ENCODE data around the gene TRMT61A.
A peak's percentile ranks its signal among the peaks of the same experiment; 100 is the strongest.
"Not testable (repeated sequence)": the region's sequence is repeated elsewhere in the genome, so short reads cannot be mapped to it uniquely, and the experiment has no call there.

TRMT61A gene

GRCh38 chr14:103509864-103510723 lies 18.9 kb upstream of the TRMT61A start:
- no peak for DNase-seq

- no peak for DNase-seq
Observed at GRCh38 chr14:103510724-103511693, 18.0 kb upstream of the TRMT61A start.

DNA sequence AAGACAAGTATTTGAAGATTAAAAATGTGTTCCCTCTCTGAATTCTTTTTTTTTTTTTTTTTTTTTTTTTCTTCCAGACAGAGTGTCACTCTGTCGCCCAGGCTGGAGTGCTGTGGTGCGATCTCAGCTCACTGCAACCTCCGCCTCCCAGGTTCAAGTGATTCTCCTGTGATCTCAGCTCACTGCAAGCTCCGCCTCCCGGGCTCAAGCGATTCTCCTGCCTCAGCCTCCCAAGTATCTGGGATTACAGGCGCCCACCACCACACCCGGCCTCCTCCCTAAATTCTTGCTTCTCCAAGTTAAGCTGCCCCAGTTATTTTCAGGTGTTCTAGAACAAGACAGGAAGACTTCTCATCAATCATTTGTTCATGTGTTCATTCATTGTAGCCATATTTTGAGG lies 16.8 kb upstream of the TRMT61A start:
- not testable (repeated sequence) for DNase-seq

- peak; percentile 94 for DNase-seq
Observed at GRCh38 chr14:103512701-103513611, 16.0 kb upstream of the TRMT61A start.

GRCh38 chr14:103514596-103515421 lies 14.2 kb upstream of the TRMT61A start:
- DNase-seq = no peak

DNA sequence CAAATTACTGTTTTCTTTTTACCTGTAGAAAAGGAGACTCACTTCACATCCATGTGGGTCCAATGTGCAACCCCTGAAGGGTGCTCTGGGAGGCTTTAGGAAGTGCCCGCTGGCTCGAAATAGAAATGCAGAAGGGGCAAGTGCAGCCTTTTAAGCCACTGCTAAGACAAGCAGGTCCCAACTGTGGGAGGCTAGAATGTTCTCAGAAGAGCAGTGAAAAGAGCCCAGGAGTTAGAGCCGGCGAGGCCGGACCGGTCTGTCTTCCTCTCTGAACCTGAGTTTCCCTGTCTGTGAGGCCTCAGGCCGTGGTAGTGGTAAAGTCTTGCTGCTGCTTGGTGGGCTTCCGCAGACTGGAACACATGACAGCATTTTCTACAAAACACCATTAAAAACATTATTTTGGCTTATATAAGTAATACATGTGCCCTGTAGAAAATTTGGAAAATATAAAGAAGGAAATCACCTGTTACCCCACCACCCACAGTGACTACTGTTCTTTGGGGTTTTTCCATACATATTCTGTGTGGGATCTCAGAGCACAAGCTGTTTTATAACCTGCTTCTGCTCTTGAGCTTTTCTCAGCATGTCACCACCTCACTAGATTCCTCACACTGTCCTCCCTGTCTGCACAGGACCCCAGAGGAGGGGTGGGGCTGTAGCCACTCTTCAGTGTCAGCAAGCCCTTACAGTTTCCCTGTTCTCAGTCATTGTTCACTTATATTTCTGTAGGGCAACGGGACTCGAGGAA lies 12.4 kb upstream of the TRMT61A start:
- no peak for DNase-seq

- DNase-seq = no peak
Observed at GRCh38 chr14:103517174-103517566, 11.8 kb upstream of the TRMT61A start.

- no peak for DNase-seq
Observed at GRCh38 chr14:103517721-103518421, 11.1 kb upstream of the TRMT61A start.

- DNase-seq = peak; percentile 30
Observed at GRCh38 chr14:103518422-103519042, 10.5 kb upstream of the TRMT61A start.

DNA sequence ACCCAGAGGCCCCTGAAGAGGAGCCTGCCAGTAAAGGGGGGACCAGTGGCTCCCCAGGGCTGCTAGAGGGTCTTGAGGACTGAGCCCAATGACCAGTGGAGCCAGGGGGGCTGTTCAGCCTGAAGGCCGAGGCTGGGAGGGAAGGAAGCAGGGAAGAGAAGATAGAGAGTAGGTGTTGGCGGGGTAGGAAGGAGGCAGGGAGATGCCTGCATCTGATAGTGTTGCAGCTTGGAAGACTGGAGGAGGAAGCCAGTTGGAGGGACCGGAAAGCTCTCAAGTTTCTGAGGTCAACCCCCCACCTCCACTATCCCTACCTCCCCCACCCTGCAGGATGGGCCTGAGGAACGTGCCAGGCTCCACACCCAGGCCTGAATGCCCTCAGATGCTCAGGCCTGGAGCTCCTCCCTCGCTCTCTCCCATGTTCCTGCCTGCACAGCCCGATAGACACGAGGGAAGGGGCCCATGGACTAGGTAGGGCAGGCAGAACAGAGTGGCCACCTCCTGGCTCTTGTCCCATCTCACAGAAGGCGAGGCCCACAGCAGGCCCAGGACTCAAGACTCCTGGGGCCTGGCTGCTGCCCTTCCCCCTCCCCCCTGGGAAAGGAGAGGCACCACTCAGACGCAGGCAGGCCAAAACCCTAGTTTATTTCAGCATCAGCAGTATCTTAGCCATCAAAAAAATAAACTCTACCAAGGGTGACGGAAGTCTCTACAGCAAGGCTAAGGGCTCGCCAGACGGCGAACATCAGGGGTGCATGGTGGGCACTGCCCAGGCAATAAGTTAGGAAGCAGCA lies 9.8 kb upstream of the TRMT61A start:
- no peak for DNase-seq

- DNase-seq = no peak
Observed at GRCh38 chr14:103519837-103520212, 9.2 kb upstream of the TRMT61A start.

GRCh38 chr14:103520269-103520656 lies 8.7 kb upstream of the TRMT61A start:
- no peak for DNase-seq

- peak; percentile 79 for DNase-seq
Observed at GRCh38 chr14:103520657-103521437, 8.1 kb upstream of the TRMT61A start.

GRCh38 chr14:103521438-103521950 lies 7.5 kb upstream of the TRMT61A start:
- peak; percentile 25 for DNase-seq

DNA sequence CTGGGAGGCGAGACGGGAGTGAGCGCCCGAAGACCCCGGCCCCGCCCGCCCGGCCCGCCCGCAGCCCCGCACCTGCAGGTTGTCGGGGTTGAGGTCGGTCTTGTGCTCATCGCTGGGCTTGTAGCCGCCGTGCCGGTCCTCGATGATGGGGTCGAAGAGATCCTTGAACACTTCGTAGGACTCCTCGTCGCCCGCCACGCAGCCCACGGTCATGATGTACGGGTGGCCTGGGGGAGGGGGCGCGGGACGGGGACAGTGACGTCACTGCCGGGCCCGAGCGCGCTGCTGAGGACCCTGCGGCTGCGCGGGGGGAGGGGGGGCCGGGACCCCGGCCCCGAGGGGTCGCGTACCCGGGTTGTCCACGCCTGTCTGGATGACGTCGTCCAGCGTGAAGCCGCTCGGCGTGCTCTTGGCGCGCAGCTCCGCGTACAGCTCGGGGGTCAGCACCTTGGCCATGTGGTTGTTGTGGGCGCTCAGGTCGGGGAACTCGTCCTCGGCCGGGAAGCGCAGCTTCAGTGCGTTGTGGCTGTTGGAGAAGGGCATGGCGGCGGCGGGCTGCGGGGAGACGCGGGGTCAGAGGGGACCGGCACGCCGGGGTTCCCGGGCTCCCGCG lies 6.9 kb upstream of the TRMT61A start:
- DNase-seq = peak; percentile 24

DNA sequence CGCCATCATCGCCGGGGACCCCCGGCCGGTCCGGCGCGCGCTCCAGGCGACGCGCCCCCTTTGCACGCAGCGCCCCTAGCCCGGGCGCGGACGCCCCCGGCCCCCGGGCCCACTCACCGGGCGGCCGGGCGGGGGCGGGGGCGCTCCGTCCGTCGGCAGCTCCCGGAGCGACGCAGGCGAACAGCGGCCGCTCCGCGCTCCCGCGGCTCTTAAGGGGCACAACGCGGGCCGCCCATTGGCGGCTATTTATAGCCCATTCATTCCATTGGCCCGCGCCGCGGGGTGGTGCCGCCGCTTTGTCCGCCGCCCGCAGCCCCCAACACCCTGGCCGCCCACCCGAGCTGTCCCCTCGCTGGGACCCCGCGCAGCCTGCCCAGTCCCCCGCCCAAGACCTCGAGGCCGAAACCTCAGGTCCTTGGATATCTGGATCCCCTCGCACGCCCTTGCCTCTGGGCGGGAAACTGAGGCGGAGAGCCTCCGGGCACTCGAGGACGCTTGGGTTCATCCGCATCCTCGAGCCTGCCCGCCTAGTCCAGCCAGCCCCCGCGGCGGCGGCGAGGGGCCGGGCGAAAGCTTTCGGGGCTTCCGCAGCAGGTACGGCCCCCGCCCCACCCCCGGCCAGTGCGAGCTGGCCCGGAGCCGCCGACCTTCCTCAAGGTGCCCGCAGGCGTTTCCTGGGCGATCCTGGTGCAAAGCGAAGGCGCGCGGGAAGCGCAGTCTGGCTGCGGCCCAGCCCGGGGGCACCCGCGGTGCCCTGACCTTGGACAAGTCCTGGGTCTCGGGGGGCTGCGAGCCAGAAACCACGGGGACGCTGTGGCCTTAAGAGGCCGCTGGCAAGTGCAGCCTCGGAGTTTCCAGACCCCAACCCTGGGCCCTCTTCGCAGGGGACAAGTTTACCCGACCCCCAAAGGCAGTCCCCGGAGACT lies 6.1 kb upstream of the TRMT61A start, which contains the start of gene CKB:
Gene CKB (minus strand): TSS at position 182 of the 926 bp plus-strand sequence. CDS start 337 bp downstream, outside the sequence.
- DNase-seq = peak; percentile 86
